Tibial nerve (tissue), 4 donors: ENCODE results near the gene COL27A1.

ENCODE experiments used
- EP300 ChIP-seq, 2 donors: sonication (generic); formaldehyde crosslinking; IDR thresholded peaks; one replicate each; pipeline ENCODE4 v1.6.1; 2017; ENCODE audit warnings: antibody characterized with exemption in 2 of 2, mild to moderate bottlenecking in 1 of 2
- TF ChIP-seq, protein P1 (sequence below), 5 experiments: fragments of 200-600 bp in 3 of 5; fragments of 450-650 bp in 2 of 5; sonication (generic) in 3 of 5; IDR thresholded peaks; one replicate each; pipeline ENCODE4 v1.5.1; 2016 to 2019; ENCODE audit warnings: antibody characterized with exemption in 5 of 5, mild to moderate bottlenecking in 3 of 5, moderate library complexity in 2 of 5

- TF ChIP-seq, protein P1, sequence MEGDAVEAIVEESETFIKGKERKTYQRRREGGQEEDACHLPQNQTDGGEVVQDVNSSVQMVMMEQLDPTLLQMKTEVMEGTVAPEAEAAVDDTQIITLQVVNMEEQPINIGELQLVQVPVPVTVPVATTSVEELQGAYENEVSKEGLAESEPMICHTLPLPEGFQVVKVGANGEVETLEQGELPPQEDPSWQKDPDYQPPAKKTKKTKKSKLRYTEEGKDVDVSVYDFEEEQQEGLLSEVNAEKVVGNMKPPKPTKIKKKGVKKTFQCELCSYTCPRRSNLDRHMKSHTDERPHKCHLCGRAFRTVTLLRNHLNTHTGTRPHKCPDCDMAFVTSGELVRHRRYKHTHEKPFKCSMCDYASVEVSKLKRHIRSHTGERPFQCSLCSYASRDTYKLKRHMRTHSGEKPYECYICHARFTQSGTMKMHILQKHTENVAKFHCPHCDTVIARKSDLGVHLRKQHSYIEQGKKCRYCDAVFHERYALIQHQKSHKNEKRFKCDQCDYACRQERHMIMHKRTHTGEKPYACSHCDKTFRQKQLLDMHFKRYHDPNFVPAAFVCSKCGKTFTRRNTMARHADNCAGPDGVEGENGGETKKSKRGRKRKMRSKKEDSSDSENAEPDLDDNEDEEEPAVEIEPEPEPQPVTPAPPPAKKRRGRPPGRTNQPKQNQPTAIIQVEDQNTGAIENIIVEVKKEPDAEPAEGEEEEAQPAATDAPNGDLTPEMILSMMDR (IDR thresholded peaks at IDR 0.05) = no peak
- no peak for TF ChIP-seq EP300 (IDR thresholded peaks at IDR 0.05)
Measured at GRCh38 chr9:114181607-114182409, 26.5 kb downstream of the COL27A1 start.
